ENCODE results near the gene MBLAC1.
A peak's percentile ranks its signal among the peaks of the same experiment; 100 is the strongest.
"Not testable (repeated sequence)": the region's sequence is repeated elsewhere in the genome, so short reads cannot be mapped to it uniquely, and the experiment has no call there.

MBLAC1 gene

GRCh38 chr7:100124301-100125230 lies 2.2 kb upstream of the MBLAC1 start:
- no peak for DNase-seq

GRCh38 chr7:100126239-100126930 lies 382 bp upstream of the MBLAC1 start:
- no peak for DNase-seq

DNA sequence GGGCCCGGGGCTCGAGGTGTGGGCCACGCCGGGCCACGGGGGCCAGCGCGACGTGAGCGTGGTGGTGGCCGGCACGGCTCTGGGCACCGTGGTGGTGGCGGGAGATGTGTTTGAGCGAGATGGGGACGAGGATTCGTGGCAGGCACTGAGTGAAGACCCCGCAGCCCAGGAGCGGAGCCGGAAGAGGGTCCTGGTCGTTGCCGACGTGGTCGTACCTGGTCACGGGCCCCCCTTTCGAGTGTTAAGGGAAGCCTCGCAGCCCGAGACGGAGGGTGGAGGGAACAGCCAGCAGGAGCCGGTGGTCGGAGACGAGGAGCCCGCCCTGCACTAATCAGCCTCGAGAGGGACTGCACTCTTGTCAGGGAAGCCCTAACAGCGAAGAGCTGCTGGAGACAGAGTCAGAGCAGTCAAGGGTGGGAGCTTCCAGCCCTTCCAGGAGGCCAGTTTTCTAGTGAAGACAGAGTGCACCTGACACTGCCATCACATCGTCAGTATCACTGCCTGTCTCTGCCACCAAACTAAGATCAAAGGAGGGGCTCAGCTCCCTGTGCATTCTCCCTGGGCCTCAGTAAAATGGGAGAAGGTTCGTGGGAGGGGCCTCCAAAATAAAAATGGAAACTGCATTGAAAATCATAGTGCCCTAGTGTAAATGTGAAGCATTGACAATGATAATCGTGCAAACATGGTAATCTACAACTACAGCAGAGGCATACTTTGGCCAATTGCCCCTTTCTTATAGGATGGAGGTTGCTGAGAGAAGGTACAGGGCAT lies 1.3 kb downstream of the MBLAC1 start:
- DNase-seq, result peak; percentile 23

DNA sequence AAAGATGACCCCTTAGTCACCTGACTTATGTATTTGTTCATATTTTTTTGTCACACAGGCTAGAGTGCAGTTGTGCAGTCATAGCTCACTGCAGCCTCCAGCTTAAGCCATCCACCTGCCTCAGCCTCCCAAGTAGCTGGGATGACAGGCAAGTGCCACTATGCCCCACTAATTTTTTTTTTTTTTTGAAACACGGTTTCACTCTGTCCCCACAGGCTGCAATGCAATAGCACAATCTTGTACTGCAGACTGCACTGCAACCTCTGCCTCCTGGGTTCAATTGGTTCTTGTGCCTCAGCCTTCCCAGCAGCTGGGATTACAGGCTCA lies 1.8 kb downstream of the MBLAC1 start:
- DNase-seq, result no peak

- DNase-seq, result not testable (repeated sequence)
Measured at GRCh38 chr7:100130220-100130607, 3.4 kb downstream of the MBLAC1 start.

- peak; percentile 52 for DNase-seq
Measured at GRCh38 chr7:100130608-100131453, 4.1 kb downstream of the MBLAC1 start.

DNA sequence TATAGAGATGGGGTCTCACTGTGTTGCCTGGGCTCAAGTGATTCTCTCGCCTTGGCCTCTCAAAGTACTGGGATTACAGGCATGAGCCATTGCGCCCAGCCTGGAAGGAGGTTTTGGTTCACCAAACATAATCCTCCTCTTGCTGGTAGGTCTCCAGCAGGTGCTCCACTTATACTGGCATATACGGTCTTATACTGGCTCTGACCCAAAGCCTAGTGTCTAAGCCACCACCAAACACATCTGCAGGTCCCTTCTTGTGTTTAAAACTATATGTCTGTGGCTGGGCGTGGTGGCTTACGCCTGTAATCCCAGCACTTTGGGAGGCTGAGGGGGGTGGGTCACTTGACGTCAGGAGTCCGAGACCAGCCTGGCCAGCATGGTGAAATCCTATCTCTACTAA lies 5.4 kb downstream of the MBLAC1 start:
- no peak for DNase-seq

- DNase-seq, result peak; percentile 68
Measured at GRCh38 chr7:100132697-100133151, 6.0 kb downstream of the MBLAC1 start.

DNA sequence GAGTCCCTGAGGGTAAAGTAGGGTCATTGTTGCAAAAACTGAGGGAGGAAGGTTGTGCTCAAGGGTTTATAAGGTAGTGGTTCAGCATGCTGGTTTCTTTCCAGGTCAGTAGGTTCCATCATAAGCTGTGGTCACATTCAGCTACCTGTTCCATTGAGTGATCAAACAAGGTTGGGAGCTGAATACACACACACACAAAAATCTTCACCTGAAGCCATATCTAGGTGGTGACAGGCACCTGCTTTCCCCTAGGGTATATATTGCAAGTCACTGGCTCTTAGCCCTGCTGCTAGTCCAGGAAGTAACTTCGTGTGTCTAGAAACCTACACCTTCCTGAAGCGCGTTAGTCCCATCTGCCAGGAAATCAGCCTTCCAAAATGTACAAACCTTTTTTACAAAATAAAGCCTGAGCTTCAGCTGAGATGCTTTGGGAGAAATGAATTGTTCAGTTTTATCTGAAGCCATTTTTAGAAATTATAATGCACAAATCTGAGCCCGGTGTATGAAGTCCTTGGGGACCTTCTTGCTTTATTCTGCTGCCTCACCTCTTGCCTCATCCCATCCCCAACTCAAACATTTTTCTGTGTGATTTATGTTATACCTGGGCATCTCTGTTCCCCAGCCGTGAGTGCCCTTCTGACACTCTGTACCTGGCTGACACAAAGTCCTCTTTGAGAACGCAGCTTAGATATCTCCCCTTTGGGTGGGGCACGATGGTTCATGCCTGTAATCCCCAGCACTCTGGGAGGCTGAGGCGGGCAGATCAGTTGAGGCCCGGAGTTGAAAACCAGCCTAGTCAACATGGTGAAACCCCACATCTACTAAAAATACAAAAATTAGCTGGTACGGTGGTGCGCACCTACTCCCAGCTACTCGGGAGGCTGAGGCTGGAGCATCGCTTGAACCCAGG lies 11.3 kb downstream of the MBLAC1 start:
- DNase-seq, result no peak

- no peak for DNase-seq
Measured at GRCh38 chr7:100141555-100141949, 14.8 kb downstream of the MBLAC1 start.

GRCh38 chr7:100142461-100142860 lies 15.7 kb downstream of the MBLAC1 start:
- DNase-seq, result no peak

GRCh38 chr7:100146350-100146749 lies 19.6 kb downstream of the MBLAC1 start:
- not testable (repeated sequence) for DNase-seq

DNA sequence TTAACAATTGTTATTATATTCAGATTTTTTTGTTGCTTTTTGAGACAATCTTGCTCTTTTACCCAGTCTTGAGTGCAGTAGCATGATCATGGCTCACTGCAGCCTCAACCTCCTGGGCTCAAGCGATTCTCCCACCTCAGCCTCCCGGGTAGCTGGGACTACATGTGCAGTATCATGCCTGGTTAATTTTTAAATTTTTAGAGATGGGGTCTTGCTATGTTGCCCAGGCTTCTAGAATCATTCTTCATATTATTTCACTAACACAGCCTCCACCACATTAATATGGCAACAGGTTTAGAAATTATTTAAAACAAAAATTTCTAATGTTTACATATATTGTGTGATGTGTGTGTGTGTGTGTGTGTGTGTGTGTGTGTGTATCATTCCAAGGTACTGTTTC lies 20.5 kb downstream of the MBLAC1 start:
- DNase-seq, result no peak

DNA sequence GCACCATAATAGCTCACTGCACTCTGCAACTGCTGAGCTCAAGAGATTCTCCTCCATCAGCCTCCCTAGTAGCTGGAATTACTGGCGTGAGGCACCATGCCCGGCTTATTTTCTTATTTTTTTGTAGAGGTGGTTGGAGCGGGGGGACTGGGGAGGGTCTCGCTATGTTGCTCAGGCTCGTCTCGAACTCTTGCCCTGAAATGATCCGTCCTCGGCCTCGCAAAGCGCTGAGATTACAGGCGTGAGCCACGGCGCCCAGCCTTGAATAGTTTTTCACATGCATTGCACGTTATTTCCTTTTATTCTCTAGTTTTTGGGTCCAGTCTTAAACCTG lies 21.4 kb downstream of the MBLAC1 start:
- DNase-seq, result no peak

GRCh38 chr7:100148559-100149328 lies 22.0 kb downstream of the MBLAC1 start, which contains the start of gene LAMTOR4:
LAMTOR4 (plus strand) TSS chr7:100148918; CDS start chr7:100148973, 55 bp downstream.
- peak; percentile 99 for DNase-seq

DNA sequence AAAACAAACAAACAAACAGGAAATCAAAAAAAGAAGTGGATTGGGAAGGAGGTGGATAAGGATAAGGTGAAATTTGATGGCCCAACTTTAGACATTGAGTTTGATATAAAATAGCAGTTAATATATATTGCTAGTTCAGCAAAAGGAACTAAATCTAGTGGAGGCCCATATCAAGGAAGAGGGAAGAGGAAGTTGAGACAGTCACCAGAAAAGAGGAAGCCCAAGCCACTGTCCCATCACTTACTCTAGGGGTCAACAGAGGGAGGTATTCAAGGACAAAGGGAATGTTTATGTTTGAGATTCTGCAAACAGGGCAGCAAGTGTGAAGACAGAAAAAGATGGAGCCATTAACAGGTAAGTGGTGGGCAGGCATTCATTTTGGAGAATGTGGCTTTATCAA lies 25.6 kb downstream of the MBLAC1 start:
- DNase-seq, result no peak

DNA sequence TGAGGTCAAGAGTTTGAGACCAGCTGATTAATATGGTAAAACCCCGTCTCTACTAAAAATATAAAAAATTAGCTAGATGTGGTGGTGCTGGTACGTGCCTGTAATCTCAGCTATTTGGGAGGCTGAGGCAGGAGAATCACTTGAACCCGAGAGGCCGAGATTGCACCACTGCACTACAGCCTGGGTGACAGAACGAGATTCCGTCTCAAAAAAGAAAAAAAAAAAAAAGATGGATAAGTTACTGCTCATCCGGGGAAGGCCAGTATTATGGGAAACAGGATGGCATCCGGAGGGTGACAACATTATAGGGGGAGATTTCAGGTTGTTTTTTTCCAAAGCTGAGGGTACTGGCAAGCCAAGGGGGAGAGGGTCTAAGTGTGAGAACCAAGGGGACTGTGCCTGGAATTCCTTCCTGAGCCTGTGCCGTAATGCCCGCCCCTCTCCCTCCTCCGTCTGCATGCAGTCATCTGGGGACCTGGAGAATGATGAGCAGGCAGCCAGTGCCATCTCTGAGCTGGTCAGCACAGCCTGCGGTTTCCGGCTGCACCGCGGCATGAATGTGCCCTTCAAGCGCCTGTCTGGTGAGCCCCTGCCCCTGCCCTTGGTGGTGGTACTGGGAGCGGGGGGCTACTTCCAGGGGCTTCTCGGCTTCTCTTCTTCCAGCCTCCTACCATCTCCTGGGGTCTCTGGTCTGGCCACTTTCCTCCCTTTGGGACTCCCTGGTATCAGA lies 26.3 kb downstream of the MBLAC1 start:
- no peak for DNase-seq

- no peak for DNase-seq
Measured at GRCh38 chr7:100153708-100154535, 27.2 kb downstream of the MBLAC1 start.
